GM18519 (cell line): ENCODE results near the gene DOK7.

Source experiments
- ATAC-seq: cut with Tn5 transposase; IDR thresholded peaks from one replicate; pipeline ENCODE4 v1.9.1; 2021; ENCODE audit warnings: mild to moderate bottlenecking, moderate library complexity; ENCODE audit not compliant: unreplicated experiment, low FRiP score

Gene DOK7, protein sequence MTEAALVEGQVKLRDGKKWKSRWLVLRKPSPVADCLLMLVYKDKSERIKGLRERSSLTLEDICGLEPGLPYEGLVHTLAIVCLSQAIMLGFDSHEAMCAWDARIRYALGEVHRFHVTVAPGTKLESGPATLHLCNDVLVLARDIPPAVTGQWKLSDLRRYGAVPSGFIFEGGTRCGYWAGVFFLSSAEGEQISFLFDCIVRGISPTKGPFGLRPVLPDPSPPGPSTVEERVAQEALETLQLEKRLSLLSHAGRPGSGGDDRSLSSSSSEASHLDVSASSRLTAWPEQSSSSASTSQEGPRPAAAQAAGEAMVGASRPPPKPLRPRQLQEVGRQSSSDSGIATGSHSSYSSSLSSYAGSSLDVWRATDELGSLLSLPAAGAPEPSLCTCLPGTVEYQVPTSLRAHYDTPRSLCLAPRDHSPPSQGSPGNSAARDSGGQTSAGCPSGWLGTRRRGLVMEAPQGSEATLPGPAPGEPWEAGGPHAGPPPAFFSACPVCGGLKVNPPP

DNA sequence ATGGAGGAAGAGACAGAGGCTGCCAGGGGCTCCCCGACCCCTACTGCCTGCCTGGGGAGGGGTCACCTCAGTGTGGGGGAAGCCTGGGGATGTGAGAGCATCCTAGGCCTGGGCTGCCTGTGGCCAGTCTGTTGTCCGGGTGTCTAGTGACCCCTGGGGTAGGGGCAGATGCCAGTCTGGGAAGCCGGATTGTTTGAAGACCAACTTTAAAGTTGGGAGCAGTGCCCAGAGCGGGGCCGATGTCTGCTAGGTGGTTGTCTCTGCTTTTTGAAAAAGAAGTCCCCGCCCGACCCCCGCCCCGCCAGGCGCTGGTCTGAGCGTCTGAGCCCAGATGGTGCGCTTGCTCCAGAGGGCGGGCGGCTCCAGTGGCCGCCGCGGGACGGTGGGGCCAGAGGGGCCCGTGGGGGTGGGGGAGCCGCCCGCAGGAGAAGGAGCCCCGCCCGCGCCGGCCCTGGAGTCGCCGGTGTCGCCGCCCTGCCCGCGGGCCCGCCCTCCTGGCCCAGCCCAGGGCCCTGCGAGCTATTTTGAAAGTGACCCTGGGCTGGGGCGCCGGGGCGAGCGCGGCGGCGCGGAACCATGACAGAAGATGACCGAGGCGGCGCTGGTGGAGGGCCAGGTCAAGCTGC, at the start of gene DOK7:
DOK7 (plus strand) TSS at position 517 of the 626 bp plus-strand sequence; CDS start at position 587, 70 bp downstream.
- ATAC-seq = no peak

DNA sequence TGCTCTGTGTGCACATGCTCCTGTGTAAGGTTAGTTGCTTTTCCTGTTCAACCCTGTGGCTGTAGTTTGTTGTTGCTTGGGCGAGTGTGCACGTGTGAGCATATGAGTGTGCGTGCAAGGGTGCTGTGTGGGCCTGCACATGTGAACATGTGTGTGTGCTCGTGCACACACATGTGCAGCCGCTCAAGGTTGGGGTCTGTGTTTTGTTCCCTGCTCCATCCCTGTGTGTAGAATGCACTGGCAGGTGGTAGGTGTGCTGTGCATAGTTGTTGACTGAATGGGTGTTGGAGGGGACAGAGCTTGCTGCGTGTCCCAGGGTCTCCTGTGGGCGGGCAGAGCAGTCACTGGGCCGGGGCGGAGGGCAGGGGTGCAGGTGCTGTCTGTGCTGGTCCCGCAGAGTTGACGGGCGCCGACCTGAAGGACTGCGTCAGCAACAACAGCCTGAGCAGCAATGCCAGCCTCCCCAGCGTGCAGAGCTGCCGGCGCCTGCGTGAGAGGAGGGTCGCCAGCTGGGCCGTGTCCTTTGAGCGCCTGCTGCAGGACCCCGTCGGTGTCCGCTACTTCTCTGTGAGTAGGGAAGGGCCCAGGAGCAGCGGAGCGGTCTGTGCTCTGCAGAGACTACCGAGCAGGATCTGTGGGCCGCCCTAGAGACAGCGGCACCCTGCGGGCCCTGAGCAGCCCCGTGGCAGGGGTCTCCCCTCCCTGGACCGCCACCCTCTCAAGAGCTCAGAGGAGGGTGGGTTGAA, 49.3 kb upstream of the DOK7 start:
- no peak for ATAC-seq

DNA sequence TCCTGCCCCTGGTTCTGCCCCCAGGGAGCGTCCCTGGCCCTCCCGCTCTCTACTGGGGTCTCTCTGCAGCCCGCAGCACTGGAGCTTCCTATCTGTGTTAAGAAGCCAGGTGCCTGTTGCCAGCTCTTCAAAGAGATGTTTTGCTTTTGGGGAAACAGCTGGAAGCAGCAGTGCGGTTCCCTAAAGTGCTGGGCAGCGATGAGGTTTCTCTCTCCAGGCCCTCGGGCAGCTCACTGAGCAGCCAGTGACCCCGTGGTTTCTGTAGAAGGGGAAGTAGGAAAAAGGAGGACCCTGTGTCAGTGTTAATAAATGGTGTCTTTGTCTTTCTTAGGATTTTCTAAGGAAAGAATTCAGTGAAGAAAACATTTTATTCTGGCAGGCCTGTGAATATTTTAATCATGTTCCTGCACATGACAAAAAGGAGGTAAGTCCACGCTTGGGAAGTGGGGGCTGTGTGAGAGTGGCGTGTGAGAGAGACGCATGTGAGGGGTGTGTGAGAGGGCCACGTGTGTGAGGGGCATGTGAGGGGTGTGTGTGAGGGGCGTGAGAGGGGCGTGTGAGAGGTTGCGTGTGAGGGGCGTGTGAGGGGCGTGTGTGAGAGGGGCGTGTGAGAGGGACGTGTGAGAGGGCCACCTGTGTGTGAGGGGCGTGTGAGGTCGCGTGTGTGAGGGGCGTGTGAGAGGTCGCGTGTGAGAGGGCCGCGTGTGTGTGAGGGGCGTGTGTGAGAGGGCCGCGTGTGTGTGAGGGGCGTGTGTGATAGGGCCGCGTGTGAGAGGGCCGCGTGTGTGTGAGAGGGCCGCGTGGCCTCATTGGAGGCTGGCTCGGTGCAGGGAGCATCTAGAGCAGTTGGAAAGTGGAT, 48.5 kb upstream of the DOK7 start:
- no peak for ATAC-seq

DNA sequence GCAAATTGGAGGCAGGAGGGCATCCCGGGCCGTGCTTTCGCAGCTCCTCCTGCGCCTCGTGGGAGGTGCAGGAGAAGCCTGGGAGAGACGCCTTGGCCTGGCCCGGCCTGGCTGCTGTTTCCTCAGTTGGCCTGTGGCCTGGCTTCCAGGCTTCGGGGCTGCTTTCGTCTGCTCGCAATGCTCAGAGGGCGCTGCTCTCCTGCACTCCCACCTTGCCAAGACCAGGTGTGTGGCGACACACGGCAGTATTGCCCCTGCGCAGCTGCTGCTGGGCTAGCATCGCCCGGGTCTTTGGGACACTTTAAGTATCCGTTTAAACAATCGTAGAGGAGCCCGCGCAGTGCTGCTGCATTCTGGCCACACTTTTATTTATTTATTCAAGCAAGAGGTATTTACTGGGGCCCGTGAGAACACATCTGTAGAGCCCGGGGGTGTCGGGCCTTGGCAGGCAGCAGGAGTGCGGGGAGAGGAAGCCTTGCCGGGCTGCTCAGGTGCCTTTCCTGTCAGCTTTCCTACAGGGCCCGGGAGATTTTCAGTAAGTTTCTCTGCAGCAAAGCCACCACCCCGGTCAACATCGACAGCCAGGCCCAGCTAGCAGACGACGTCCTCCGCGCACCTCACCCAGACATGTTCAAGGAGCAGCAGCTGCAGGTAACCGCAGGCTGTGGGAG, 47.5 kb upstream of the DOK7 start:
- no peak for ATAC-seq

GRCh38 chr4:3416270-3416669, 46.8 kb upstream of the DOK7 start:
- no peak for ATAC-seq

DNA sequence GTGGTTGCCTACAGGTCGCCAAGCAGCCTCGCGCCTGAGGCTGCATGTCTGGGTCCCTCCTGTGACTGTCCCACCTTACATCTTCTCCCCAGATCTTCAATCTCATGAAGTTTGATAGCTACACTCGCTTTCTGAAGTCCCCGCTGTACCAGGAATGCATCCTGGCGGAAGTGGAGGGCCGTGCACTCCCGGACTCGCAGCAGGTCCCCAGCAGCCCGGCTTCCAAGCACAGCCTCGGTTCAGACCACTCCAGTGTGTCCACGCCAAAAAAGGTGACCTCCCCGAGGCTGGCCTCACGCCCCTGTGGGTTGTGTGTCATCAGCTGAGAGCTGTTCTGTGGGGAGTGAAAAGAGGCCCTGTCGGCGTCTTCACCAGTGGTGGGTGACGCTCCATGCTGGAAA, 46.3 kb upstream of the DOK7 start:
- ATAC-seq = no peak

DNA sequence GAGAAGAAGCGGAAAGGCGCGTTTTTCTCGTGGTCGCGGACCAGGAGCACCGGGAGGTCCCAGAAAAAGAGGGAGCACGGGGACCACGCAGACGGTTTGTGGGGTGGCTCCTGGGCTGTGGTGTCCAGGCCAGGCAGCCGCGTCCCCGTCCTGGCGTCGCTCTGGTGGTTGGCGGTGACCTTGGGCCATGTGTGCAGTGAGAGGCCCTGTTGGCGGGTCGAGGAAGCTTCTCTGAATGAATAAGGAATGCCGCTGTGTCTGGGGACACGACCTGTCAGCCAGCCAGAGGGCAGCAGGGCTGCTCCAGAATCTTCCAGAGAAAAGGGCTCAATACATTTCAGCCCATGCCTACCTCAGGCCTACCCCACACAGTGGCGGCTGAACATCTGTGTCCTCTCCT, 45.7 kb upstream of the DOK7 start:
- ATAC-seq = no peak

DNA sequence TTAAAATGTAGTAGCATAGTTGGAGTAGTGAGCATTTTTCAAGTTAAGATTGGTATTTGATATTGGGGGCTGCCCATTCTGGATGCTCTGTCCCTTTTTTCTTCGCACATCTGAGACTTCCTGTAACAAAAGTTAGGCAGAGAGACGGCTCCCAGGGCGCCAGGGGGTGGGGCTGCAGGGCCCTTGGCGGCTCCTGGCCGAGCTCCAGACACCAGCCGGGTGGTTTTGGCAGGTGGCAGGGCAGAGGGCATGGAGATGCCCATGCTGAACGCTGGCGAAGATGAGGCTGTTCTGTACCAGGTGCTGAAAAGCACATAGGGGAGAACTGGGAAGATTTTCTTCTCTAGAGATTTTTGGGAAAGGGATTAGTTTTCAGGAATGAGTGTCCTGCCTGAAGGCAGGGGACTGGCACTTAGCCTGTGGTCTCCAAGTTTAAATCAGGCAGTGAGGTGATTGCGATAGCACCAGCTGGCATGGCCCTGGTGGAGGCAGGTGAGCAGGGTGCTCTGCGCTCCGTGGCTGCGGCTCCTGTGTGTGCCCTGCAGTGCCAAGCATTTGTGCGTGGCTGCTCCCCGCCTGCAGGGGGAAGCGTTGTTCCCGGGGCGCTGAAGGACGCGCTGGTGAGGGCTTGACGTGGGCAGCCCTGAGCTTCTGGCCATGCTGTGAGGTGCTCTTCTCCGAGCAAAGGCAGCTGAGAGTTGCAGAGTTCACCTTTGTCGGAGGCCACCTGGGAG, 44.9 kb upstream of the DOK7 start:
- ATAC-seq = no peak

DNA sequence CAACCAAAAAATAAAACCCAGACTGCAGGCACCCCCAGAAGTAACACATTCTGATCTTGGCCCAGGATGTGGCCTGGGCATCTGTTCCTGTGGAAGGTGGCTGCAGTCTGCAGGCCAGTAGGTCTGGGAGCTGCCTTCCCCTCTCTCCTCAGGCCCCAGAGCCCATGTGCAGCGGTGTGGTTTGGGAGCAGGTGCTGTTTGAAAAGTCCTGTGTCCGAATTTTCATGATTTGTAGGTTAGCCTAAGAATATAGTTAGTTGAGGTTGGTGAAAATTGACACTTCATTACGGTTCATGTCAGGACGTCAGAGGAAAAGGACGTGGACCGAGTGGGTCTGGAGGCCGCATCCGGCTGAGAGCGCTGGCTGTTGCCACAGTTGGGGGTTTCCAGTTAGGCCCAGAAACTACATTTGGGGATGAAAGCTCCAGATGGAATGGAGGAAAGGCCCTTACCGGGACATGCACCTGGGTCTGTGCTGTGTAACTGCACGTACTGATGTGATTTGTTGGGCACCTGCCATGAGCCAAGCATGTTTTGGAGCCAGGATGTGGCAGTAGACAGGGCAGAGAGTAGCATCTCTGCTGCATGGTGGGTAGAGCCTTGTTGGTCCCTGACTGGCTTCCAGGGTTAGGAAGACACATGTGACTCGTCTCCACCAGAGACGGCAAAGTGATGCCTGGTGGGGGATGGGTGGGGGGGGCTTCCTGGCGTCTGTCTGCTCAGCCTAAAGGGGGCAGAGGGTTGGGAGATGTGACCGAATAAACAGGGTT, 43.1 kb upstream of the DOK7 start:
- ATAC-seq = no peak

- ATAC-seq = no peak
Measured at GRCh38 chr4:3420606-3420955, 42.5 kb upstream of the DOK7 start.

- ATAC-seq = no peak
Measured at GRCh38 chr4:3420956-3421355, 42.1 kb upstream of the DOK7 start.

GRCh38 chr4:3421470-3421869, 41.6 kb upstream of the DOK7 start:
- ATAC-seq = no peak

GRCh38 chr4:3422241-3422801, 40.8 kb upstream of the DOK7 start:
- ATAC-seq = no peak

- no peak for ATAC-seq
Measured at GRCh38 chr4:3422808-3423297, 40.3 kb upstream of the DOK7 start.

DNA sequence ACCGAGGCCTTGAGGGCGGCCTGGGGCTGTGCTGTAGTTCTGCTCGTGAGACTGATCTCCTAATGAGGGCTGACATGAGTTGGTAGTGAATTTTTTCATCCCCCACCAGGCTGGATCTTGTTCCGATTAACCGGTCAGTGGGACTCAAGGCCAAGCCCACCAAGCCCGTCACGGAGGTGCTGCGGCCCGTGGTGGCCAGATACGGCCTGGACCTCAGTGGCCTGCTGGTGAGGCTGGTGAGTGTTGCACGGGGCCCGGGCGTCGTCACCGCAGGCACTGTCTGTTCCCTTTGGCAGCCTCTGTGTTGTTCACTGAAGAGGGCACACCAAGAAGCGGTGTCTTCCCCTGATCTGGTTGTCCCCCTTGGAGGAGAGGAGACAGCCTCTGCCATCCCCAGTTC, 39.7 kb upstream of the DOK7 start:
- no peak for ATAC-seq

DNA sequence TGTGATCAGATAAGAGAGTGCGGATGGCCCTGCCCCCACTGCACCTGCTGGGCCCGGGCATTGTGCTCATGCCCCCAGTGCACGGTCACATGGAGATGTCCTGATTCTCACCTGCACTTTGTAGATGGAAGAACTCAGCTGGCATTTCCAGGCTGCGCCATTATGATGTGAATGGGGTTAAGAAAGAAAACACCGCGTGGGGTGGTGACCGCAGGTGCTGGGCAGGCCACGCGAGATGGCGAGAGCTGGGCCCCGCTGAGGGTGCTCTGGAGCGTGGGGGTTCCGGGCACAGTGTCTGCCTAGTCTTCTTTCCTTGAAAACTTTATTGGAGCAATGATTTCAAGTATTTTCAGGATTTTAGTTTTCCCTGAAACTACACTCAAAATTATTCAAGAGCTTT, 39.2 kb upstream of the DOK7 start:
- ATAC-seq = no peak

DNA sequence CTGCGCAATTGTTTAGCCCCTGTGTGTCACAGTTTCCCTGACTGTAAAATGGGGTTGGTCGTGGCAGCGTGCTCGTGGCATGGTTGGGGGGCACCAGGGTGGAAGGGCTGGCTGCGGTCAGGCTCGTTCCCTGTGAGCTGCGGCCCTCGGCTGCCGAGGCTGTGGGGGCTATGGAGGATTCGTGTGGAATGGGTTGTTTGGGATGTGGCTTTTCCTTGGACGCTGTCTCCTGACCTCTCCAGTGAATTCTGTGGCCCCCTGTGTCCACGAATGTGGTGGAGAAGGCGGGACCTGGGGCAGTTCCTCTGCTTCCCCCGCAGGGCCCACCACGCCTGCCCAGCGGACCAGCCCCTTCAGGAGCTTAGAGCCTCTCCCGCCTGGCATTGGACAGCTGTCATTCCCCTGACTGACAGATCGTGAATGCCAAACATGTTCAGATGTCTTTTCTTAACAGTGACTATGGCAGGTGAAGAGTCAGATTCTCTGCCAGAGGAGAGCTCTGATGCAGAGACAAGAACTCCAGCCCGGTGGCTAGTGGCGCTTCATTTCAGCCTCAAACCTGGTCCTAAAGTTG, 38.5 kb upstream of the DOK7 start:
- ATAC-seq = no peak
